Endothelial cell of hepatic sinusoid (primary cell): ENCODE data around the gene PNMA1.

Experiments used
- in situ Hi-C: cut with HindIII; loops from 2 replicates; pipeline ENCODE4 v1.10.0; 2017; ENCODE audit warnings: low sequenced_read_pairs

PNMA1 gene

GRCh38 chr14:73739174-73739898 lies 25.2 kb upstream of the PNMA1 start:
- in situ Hi-C loops, result no loop called here

GRCh38 chr14:73738518-73739173 lies 24.5 kb upstream of the PNMA1 start:
- in situ Hi-C loops, result no loop called here

GRCh38 chr14:73736842-73737241 lies 22.7 kb upstream of the PNMA1 start:
- in situ Hi-C loops, result no loop called here

- in situ Hi-C loops, result no loop called here
Observed at GRCh38 chr14:73732006-73732405, 17.8 kb upstream of the PNMA1 start.

GRCh38 chr14:73731111-73731510 lies 16.9 kb upstream of the PNMA1 start:
- in situ Hi-C loops, result no loop called here

GRCh38 chr14:73729556-73730265 lies 15.5 kb upstream of the PNMA1 start:
- in situ Hi-C loops, result no loop called here

- in situ Hi-C loops, result no loop called here
Observed at GRCh38 chr14:73728717-73729330, 14.6 kb upstream of the PNMA1 start.

- in situ Hi-C loops, result no loop called here
Observed at GRCh38 chr14:73727166-73727565, 13.0 kb upstream of the PNMA1 start.

- in situ Hi-C loops, result no loop called here
Observed at GRCh38 chr14:73726025-73726961, 12.1 kb upstream of the PNMA1 start.

- in situ Hi-C loops, result no loop called here
Observed at GRCh38 chr14:73725116-73726024, 11.2 kb upstream of the PNMA1 start.

- in situ Hi-C loops, result no loop called here
Observed at GRCh38 chr14:73724696-73725095, 10.5 kb upstream of the PNMA1 start.

GRCh38 chr14:73723797-73724661 lies 9.8 kb upstream of the PNMA1 start:
- in situ Hi-C loops, result no loop called here

- in situ Hi-C loops, result no loop called here
Observed at GRCh38 chr14:73723406-73723796, 9.2 kb upstream of the PNMA1 start.

GRCh38 chr14:73722581-73722980 lies 8.4 kb upstream of the PNMA1 start:
- in situ Hi-C loops, result no loop called here

GRCh38 chr14:73721101-73721821 lies 7.1 kb upstream of the PNMA1 start:
- in situ Hi-C loops, result no loop called here

GRCh38 chr14:73720636-73721035 lies 6.5 kb upstream of the PNMA1 start:
- in situ Hi-C loops, result no loop called here

- in situ Hi-C loops, result no loop called here
Observed at GRCh38 chr14:73719791-73720190, 5.6 kb upstream of the PNMA1 start.

GRCh38 chr14:73719361-73719760 lies 5.2 kb upstream of the PNMA1 start:
- in situ Hi-C loops, result no loop called here
